OCI-LY3 (cell line): ENCODE measurements around the gene KDM6A.

ENCODE experiments used
- H2AFZ ChIP-seq: fragments of 200-600, 300-600 bp; shearing (Covaris generic); 2 replicates; pipeline ENCODE4 v1.6.0; 2014; ENCODE audit warnings: antibody characterized with exemption, low read depth, low read length
- H3K27ac ChIP-seq: fragments of 200-600, 300-600 bp; sonication (generic); 2 replicates; pipeline ENCODE4 v1.5.1; 2014; ENCODE audit warnings: mild to moderate bottlenecking, low read length, moderate library complexity, mixed read lengths
- H3K27me3 ChIP-seq: fragments of 200-600, 300-600 bp; sonication (generic); 2 replicates; pipeline ENCODE4 v1.6.1; 2014; ENCODE audit warnings: low read depth, low read length, mixed read lengths
- H3K36me3 ChIP-seq: fragments of 200-600, 300-600 bp; sonication (generic); replicated peaks from 2 replicates; pipeline ENCODE3; 2014; ENCODE audit warnings: low read depth, low read length, mixed read lengths
- H3K4me1 ChIP-seq: fragments of 300-600, 200-600 bp; sonication (generic); 2 replicates; pipeline ENCODE4 v1.6.1; 2014; ENCODE audit warnings: low read length, mixed read lengths
- H3K4me2 ChIP-seq: fragments of 200-600, 300-600 bp; sonication (generic); 2 replicates; pipeline ENCODE4 v1.6.1; 2014; ENCODE audit warnings: low read length, mixed read lengths
- H3K4me3 ChIP-seq: fragments of 300-600, 200-600 bp; sonication (generic); 2 replicates; pipeline ENCODE4 v1.5.1; 2014; ENCODE audit warnings: antibody characterized with exemption, mild to moderate bottlenecking, low read length, moderate library complexity
- H3K79me2 ChIP-seq: fragments of 300-600, 200-600 bp; shearing (Covaris generic); 2 replicates; pipeline ENCODE4 v1.6.1; 2014; ENCODE audit warnings: mild to moderate bottlenecking, low read length, mixed read lengths
- H3K9ac ChIP-seq: fragments of 300-600, 200-600 bp; shearing (Covaris generic); 2 replicates; pipeline ENCODE4 v1.6.0; 2014; ENCODE audit warnings: mild to moderate bottlenecking, low read length, moderate library complexity
- H3K9me3 ChIP-seq: fragments of 200-600, 300-600 bp; shearing (Covaris generic); 2 replicates; pipeline ENCODE4 v1.6.1; 2014; ENCODE audit warnings: low read length, mixed read lengths; ENCODE audit not compliant: insufficient read depth
- H4K20me1 ChIP-seq: fragments of 200-600, 300-600 bp; sonication (generic); 2 replicates; pipeline ENCODE4 v1.6.1; 2016; ENCODE audit warnings: low read length, mixed read lengths; ENCODE audit not compliant: insufficient read depth
- CTCF ChIP-seq: fragments of 200-600, 300-600 bp; sonication (generic); IDR thresholded peaks from 2 replicates; pipeline ENCODE4 v1.5.1; 2014; ENCODE audit warnings: antibody characterized with exemption, low read length, low read depth
- EZH2phosphoT487 ChIP-seq: fragments of 200-600 bp; shearing (Covaris generic); IDR thresholded peaks from 2 replicates; pipeline ENCODE4 v1.6.1; 2018; ENCODE audit warnings: antibody characterized with exemption, mixed run types, low read depth

The KDM6A gene

GRCh38 chrX:44898411-44899221 lies 25.6 kb downstream of the KDM6A start:
- Histone ChIP-seq H3K79me2 (peaks cover 98% of the 10 kb centered on the region), H4K20me1 (peaks cover 53% of the 10 kb centered on the region), H3K4me2 (peak overlapping the region; percentile 44; the same call in 1 of the 2 replicates), H3K9me3 (peaks cover 4% of the 10 kb centered on the region), H3K27ac (no peak overlapping the region), H3K4me1 (peaks cover 19% of the 10 kb centered on the region), H3K4me3 (no peak overlapping the region), H3K9ac (no peak overlapping the region), H3K27me3 (no peaks in the 10 kb centered on the region), H2AFZ (no peak overlapping the region), H3K36me3 (peaks cover 2% of the 10 kb centered on the region)
- no peak for TF ChIP-seq CTCF
- TF ChIP-seq EZH2phosphoT487: no peak

GRCh38 chrX:44899946-44900345 lies 27.0 kb downstream of the KDM6A start:
- no peak overlapping the region for H3K4me3 ChIP-seq
- peaks cover 100% of the 10 kb centered on the region for H3K79me2 ChIP-seq
- peaks cover 32% of the 10 kb centered on the region for H3K4me1 ChIP-seq
- H3K9ac ChIP-seq: no peak overlapping the region
- peaks cover 2% of the 10 kb centered on the region for H3K36me3 ChIP-seq
- no peak overlapping the region for H2AFZ ChIP-seq
- TF ChIP-seq CTCF: no peak
- TF ChIP-seq EZH2phosphoT487: no peak
- H3K4me2 ChIP-seq: peak overlapping the region; percentile 44
- H3K27ac ChIP-seq: no peak overlapping the region
- peaks cover 4% of the 10 kb centered on the region for H3K9me3 ChIP-seq
- H4K20me1 ChIP-seq: peaks cover 59% of the 10 kb centered on the region
- H3K27me3 ChIP-seq: no peaks in the 10 kb centered on the region

- Histone ChIP-seq H3K79me2 (peaks cover 100% of the 10 kb centered on the region), H2AFZ (no peak overlapping the region), H3K9ac (no peak overlapping the region), H3K27ac (no peak overlapping the region), H3K4me3 (no peak overlapping the region), H4K20me1 (peaks cover 75% of the 10 kb centered on the region), H3K9me3 (no peaks in the 10 kb centered on the region), H3K4me2 (no peak overlapping the region; the same call in 1 of the 2 replicates), H3K36me3 (no peaks in the 10 kb centered on the region), H3K27me3 (no peaks in the 10 kb centered on the region), H3K4me1 (peaks cover 45% of the 10 kb centered on the region)
- no peak for TF ChIP-seq EZH2phosphoT487
- no peak for TF ChIP-seq CTCF
Measured at GRCh38 chrX:44903107-44903506, 30.1 kb downstream of the KDM6A start.

GRCh38 chrX:44903830-44904530 lies 31.0 kb downstream of the KDM6A start:
- peaks cover 75% of the 10 kb centered on the region for H4K20me1 ChIP-seq
- no peak overlapping the region for H3K9ac ChIP-seq
- H3K9me3 ChIP-seq: no peaks in the 10 kb centered on the region
- no peak overlapping the region for H3K27ac ChIP-seq
- H3K79me2 ChIP-seq: peaks cover 100% of the 10 kb centered on the region
- H2AFZ ChIP-seq: no peak overlapping the region
- peak overlapping the region; percentile 54 for H3K4me2 ChIP-seq
- TF ChIP-seq EZH2phosphoT487 (no peak), CTCF (no peak)
- H3K4me1 ChIP-seq: peaks cover 41% of the 10 kb centered on the region
- H3K36me3 ChIP-seq: no peaks in the 10 kb centered on the region
- H3K27me3 ChIP-seq: no peaks in the 10 kb centered on the region
- H3K4me3 ChIP-seq: peak overlapping the region; percentile 26; the same call in 1 of the 2 replicates
